HG02610 (cell line): ENCODE results near the gene SPDYA.
"Not testable (repeated sequence)": the region's sequence is repeated elsewhere in the genome, so short reads cannot be mapped to it uniquely, and the experiment has no call there.

Experiments
- ATAC-seq: cut with Tn5 transposase; IDR thresholded peaks from one replicate; pipeline ENCODE4 v1.9.1; 2021; ENCODE audit warnings: mild to moderate bottlenecking, moderate library complexity; ENCODE audit not compliant: unreplicated experiment

Gene SPDYA

DNA sequence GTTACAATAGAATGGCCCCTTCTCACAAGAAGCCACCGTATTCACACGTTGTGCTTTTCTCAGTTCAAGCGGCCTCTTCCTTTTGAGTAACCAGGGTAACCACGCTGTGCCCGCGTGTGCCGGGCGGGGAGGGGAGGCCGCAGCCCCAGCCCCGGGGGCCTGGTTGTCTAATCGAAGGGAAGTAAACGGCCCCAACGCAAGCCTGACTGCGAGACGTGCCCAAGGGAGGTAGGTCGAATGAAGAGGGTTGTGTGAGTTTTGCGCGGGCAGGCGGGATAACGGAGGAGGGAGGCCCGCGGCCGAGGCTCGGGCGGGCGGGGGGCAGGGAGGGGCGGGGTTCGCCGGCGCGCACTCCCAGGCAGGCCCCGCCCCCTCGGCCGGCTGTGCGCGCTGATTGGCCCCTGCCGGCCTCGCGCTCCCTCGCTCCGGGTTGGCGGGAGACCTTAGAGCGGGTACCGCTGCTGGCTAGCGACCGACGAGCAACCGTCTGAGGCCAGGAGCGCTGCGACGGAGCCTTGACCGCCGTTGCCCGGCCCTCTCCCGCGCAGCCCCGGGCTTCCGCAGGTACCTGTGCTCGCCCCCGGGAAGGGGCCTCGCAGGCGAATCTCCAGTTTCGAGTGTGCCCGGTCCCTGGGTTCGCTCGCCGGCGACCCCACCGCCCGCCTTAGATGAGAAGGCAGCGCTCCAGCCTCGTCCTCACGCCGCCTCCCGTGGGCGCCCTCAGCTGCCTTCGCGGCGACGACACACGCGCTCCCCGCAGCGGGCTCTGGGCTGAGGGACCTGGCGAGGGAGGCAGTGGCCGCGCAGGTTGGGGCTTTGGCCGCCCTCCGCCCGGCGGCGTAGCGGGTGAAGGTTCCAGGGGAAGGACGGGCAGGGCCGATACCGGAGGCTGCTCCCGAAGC is at the start of gene SPDYA:
Gene SPDYA, plus strand, starts transcription at position 451 of the 902 bp plus-strand sequence. CDS start 5,181 bp downstream, outside the sequence.
- peak; percentile 75 for ATAC-seq

DNA sequence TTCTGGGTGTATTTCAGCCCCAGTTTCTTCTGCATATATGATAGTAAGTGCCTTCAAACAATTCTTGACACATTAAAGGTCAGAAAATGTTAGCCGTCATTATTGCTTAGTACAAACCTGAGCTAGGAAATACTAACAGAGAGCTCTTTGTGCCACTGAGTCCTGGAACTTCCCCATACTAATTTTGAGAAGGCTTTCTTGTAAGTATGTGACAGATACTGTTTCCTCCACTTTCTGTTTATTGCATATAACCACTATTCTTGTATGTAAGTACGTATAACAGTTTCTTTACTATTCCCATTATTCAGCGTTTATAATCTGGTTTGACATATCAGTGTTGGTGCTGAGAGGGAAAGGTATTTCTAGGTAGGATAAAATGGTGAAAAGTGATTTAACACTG is 49.2 kb upstream of the SPDYA start:
- ATAC-seq: no peak

DNA sequence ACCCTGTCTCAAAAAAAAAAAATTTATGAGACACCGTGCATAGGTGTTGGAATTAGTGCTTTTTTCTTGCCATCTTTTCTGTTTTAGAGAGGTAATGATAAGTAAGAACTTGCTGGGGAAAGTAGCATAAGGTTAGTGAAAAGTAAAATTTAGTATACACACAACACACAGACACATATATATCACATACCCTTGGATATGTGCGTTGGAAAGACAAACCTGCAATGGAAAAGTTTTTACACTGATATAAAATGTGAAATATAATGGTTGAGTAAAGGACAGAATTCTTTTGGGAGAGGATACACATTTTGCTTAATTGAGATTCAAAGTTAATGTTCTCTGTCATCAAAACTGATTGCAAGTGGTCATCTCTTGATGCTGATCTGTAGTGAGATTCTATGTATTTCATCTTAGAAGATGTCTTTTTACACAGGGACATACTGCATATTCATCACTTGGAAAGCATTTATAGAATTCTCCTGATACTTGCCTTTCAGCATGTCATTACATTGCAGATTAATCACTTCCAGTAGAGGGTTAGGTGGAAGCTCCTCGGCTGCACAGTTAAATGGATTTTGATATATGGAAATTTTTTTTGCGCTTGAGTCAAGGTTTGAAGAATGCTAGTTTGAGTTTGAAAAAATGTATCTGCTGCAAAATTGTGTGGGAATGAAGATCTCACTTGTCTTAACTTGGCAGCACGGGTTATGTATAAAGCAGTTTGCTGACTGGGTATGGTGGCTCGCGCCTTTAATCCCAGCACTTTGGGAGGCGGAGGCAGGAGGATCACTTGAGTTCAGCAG is 45.5 kb upstream of the SPDYA start:
- no peak for ATAC-seq

DNA sequence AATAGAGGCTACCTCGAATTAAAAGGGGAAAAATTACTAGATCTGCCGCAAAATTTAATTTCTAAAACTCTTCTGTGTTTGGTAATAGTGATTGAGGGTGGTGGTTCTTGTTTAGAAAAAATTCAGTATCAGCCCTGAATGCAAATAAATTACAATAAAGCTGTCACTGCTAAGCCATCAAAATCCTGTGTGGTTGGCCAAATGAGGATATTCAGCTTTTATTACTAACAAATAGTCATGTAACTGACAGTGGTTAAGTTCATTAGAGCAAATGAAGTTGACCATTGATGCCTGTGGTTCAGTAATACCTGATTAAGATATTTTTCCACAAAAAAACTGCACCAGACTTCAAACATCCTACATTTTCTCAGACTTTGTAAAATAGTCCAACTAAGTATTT is 44.6 kb upstream of the SPDYA start:
- no peak for ATAC-seq

DNA sequence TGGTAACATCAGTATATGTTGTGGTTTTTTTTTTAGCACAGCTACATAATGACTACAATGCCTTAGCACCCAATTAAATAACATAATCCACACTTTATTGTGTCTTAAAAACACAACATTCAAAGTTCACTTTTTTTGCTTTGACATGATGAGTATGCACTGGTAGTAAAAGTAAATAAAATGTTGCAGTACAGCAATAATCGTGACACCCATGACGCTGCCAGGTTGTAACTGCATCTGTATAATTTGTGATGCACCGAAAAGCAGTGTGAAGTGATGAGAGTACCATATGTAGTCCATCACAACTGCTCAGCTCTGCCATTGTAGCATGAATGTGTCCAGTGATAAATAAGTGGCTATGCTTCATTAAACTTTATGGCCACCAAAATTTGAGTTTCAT is 43.3 kb upstream of the SPDYA start:
- ATAC-seq: no peak

DNA sequence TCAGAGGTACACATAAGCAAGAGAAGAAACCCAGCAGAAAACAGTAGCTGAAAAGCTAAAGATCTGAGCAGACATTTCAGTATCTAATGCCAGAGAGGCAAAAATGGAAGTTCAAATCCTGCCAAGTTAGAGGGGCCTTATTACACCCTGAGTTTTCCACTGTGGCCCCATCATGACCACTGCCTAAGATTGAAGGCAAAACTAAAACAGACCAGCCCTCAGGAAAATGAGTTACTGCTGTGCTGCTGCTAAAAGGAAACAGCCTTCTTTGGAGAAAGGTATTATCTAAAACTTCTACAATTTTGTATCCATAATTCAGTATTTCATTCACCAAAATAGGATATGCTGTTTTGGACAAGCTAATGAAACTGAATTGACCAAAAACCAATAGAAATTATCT is 42.2 kb upstream of the SPDYA start:
- no peak for ATAC-seq

DNA sequence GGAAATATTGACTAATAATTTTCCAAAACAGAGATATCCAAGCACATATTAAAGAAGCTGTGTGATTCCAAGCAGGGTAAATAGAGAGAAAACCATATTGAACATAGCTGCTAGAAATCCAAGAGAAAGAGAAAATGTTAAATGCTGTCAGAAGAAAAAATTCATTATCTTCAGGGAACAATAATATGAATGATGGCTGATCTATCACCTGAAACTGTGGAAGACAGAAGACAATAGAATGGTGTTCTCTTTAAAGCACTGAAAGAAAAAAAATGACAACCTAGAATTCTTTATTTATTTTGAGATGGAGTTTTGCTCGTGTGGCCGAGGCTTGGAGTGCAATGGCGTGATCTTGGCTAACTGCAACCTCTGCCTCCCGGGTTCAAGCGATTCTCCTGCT is 41.7 kb upstream of the SPDYA start:
- ATAC-seq: no peak

DNA sequence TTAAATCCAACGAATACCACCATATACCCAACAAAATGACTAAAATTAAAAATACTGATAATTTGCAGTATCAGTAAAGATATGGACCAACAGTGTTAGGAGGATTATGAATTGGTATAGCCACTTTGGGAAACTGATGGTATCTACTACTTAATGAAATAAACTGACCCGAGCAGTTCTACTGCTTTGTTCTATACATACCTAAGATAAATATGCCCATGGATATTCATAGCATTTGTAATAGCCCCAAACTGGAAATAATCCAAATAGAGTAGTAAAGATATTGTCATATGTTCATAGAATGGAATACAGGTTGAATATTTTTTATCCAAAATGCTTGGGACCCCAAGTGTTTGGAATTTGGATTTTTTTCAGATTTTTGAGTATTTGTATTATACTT is 38.3 kb upstream of the SPDYA start:
- no peak for ATAC-seq

DNA sequence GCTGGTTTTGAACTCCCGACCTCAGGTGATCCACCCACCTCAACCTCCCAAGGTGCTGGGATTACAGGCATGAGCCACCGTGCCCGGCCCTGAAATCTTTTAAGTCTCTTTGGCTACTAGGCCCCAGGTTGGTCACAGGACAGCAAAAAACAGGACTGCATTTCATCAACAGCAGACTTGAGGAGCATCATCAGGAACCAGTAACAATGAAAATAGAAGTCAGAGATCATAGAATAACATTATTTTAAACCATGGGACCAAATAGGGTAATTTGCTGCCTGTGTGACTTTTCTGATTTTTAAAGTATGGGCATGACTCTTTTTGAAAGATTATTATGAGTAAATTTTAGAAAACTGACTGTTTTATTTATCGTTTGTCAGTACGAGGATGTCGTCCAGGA is 34.2 kb upstream of the SPDYA start:
- no peak for ATAC-seq

DNA sequence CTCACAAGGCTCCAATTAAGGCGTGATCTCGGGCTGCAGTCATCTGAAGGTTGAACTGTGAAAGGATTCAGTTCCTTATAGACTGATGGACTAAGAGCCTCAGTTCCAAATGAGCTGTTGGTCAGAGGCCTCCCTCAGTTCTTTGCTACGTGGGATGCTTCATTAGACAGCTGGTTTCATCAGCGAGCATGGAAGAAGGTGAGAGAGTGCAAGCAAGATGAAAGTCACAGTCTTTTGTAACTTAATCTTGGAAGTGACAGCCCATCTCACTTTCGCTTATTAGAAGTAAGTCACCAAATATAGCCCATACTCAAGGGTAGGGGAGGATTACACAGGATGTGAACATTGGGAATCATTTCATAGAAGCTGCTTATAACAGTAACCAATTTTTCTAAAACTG is 32.2 kb upstream of the SPDYA start:
- no peak for ATAC-seq

DNA sequence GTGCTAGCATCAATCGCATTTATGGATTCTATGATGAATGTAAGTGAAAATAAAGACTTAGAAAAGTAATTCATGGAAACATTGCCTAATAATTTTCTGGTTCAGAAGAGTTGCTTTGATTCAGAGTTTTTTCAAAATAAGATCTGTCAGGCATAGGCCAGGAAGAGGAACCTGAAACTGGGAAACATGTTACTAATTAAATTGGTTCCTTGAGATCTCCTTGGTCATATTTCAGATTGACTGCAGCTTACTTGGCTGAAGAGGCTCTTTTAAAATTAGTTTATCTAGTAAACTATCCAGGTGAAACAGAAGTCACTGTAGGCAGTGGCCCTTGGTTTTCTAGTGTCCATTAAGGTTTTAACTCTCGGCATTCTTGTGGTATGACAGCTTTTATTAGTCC is 31.6 kb upstream of the SPDYA start:
- ATAC-seq: no peak

DNA sequence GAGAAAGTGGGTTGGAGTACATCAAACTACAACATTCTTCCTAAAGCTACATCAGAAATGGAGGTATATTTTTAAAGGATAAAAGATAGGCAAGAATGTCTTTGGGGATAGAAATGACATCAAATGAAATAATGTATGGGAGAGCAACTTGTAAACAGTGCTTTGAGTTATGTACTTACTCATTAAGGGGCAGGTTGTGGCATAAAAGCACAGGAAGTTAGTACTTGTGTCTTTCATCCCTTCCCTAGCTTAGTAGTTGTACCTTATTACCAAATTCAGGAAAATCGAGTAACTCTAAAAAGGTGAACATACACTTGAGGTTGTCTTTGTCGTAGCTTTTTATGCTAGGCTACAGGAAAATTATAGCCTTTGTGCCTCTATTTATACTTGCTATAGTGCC is 30.1 kb upstream of the SPDYA start:
- ATAC-seq: no peak

DNA sequence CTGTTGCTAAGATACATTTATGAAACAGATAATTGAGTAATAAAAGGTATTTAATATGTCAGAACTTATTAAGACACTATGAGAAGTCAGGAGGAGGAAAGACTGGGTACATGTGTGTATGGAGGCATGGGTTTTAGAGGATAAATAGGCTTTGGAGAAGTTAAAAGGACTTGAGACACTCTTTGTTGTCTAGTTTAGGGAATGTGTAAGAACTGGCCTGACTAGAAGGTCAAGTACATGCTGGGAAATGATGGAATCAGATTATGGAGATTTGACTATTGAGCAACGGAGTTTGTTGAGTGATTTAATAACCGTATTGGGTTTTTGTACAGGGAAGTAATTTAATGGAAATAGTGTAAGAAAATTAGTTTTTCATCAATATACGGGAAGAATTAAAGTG is 28.2 kb upstream of the SPDYA start:
- ATAC-seq: no peak

DNA sequence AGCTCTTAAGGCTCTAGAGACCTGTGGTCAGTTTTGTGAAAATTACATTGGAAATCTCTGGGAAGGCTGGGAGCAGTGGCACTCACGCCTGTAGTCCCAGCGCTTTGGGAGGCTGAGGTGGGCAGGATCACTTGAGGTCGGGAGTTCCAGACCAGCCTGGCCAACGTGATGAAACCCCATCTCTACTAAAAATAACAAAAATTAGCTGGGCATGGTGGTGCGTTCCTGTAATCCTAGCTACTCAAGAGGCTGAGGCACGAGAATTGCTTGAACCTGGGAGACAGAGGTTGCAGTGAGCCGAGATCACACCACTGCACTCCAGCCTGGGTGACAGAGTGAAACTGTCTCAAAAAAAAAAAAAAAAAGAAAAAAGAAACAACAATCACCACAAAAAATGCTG is 26.1 kb upstream of the SPDYA start:
- not testable (repeated sequence) for ATAC-seq

DNA sequence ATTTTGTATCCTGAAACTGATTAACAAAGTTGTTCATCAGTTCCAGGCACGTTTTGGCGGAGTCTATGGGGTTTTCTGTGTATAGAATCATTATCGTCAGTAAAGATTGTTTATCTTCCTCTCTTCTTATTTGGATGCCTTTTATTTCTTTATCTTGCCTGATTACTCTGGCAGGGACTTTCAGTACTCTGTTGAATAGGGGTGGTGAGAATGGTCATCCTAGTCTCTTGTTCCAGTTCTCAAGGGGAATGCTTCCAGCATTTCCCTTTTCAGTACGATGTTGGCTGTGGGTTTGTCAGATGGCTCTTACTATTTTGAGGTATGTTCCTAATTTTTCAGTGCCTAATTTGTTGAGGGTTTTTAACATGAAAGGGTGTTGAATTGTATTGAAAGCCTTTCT is 14.0 kb upstream of the SPDYA start:
- ATAC-seq: no peak

DNA sequence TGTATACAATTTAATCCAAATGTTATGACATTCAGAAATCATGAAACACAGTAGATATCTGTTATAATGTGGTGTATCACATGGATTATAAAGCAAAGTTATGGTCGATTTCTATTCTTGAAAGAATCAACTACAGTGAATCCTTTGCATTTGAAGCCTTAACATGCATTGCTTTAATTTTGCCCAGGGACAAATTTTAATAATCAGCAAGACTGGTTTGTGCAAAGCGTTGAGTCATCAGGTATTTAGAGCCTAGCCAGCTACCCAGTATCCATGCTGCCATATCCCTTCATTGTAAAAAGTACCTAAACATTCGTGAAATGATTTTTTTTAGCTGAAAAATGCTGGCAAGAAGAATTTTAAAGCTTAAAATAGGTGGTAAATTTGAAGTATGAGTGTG is 8.9 kb upstream of the SPDYA start:
- no peak for ATAC-seq

DNA sequence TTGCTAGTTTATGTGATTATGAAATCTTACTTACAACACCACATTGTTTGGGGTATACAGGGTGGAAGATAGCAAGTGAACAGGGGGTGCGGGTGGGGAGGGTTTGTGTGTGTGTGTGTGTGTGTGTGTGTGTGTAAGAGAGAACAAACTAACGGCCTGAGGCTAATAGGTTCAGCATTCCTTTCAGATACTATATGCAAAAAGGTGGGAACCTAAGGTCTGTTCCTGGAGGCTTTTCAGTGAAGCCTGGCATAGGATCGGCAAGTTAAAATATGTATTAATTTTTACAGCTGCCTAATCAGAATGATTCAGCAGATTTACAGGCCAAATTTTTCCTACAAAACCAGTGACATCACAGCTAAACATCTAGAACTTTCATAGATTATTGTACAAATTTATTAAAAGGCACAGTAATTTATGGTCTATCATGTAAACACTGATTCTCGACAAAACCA is 7.6 kb upstream of the SPDYA start:
- no peak for ATAC-seq

DNA sequence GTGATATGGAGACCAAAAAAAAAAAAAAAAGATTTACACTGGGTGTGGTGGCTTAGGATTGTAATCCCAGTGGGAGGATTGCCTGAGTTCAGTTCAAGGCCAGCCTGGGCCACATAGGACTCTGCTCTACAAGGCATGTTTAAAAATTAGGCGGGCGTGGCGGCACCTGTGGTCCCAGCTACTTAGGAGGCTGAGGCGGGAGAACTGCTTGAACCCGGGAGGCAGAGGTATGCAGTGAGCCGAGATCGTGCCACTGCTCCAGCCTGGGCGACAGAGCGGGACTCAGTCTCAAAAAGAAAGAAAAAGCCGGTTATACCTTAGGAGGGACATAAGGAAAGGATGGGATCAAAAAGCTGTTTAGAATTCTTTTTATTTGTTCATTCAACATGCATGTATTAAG is 707 bp upstream of the SPDYA start:
- ATAC-seq: no peak

DNA sequence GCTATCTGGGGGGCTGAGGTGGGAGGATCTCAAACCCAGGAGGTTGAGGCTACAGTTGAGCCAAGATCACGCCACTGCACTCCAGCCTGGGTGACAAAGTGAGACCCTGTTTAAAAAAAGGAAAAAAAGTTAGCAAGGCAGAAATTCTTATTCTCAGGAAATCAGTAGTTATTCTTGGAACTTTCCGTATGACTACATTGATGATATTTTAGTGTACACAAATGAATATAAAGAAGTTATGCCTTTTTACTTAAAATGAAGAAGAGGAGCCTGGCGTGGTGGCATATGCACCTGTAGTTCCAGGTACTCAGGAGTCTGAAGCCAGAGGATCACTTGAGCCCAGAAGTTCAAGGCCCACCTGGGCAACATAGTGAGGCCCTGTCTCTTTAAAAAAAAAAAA is 7.4 kb downstream of the SPDYA start:
- no peak for ATAC-seq

DNA sequence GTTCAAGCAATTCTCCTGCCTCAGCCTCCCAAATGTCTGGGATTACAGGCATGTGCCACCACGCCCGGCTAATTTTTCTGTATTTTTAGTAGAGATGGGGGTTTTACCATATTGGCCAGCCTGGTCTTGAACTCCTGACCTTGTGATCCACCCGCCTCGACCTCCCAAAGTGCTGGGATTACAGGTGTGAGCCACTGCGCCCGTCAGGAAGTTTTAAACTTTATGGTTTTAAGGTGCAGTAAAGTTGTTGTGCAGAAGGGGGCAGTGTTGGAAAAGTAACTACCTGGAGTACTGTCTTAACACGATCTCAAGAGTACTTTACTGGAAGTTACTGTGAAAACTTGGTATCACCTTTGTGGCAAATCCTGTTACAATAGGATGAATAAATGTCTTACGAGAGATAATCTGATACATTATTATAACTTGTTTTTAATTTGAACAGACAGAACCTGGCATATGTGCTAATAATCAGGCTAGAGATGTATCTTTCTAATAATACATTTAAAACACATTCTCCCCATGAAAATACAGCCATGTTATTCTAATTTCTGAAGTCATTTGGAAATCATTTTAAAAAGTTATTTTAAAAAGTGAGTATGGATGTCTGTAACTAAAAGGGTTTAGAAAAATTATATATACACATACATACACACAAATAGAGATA is 10.8 kb downstream of the SPDYA start:
- no peak for ATAC-seq

DNA sequence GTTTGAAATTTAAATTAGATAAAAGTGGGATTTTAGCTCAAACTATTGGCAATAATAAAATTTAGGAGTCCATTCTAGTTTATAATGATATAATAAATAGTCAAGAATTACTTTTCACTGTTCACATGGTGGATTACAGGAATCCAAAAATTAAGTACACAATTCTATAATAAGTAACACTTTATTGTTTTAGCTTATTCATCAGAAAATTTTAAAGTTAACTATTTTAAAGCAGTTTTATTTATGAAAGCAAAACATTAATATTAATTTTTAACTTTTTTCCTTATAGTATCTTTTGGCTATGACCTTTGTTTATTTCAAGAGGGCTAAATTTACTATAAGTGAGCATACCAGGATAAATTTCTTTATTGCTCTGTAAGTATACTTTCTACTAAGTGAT is 11.4 kb downstream of the SPDYA start:
- no peak for ATAC-seq

DNA sequence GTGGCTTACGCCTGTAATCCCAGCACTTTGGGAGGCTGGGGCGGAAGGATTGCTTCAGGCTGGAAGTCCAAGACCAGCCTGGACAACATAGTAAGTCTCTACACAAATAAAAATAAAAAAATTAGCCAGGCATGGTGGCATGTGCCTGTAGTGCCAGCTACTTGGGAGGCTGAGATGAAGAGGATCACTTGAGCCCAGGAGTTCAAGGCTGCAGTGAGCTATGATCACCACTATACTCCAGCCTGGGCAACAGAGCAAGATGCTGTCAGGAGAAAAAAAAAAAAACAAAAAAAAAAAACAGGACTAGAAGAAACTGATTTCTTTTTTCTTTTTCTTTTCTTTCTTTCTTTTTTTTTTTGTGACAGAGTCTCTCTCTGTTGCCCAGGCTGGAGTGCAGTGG is 13.6 kb downstream of the SPDYA start:
- no peak for ATAC-seq
